Rectal smooth muscle tissue (tissue), 1 donor: ENCODE measurements around the gene TBC1D1.

Experiments used
- H3K27ac ChIP-seq: one replicate; pipeline ENCODE4 v1.7.0; 2013; ENCODE audit warnings: low read depth, low read length, inconsistent platforms
- H3K27me3 ChIP-seq: one replicate; pipeline ENCODE4 v1.7.0; 2013; ENCODE audit warnings: low read length; ENCODE audit not compliant: control insufficient read depth, insufficient read depth
- H3K36me3 ChIP-seq: one replicate; pipeline ENCODE4 v1.7.0; 2013; ENCODE audit warnings: low read length; ENCODE audit not compliant: control insufficient read depth, insufficient read depth
- H3K4me1 ChIP-seq: one replicate; pipeline ENCODE4 v1.7.0; 2013; ENCODE audit warnings: low read length; ENCODE audit not compliant: control insufficient read depth, insufficient read depth
- H3K4me3 ChIP-seq: one replicate; pipeline ENCODE4 v1.7.0; 2013; ENCODE audit warnings: low read length
- H3K9ac ChIP-seq: one replicate; pipeline ENCODE4 v1.7.0; 2013; ENCODE audit warnings: low read length

TBC1D1 gene

GRCh38 chr4:38105475-38106220, 214.8 kb downstream of the TBC1D1 start:
- H3K4me3 ChIP-seq, result no peak overlapping the region
- no peaks in the 10 kb centered on the region for H3K27me3 ChIP-seq
- H3K27ac ChIP-seq, result no peak overlapping the region
- peaks cover 11% of the 10 kb centered on the region for H3K36me3 ChIP-seq
- H3K4me1 ChIP-seq, result no peaks in the 10 kb centered on the region
- no peak overlapping the region for H3K9ac ChIP-seq

GRCh38 chr4:38106311-38106710, 215.4 kb downstream of the TBC1D1 start:
- H3K27ac ChIP-seq, result no peak overlapping the region
- no peaks in the 10 kb centered on the region for H3K27me3 ChIP-seq
- no peak overlapping the region for H3K9ac ChIP-seq
- H3K36me3 ChIP-seq, result peaks cover 11% of the 10 kb centered on the region
- no peaks in the 10 kb centered on the region for H3K4me1 ChIP-seq
- no peak overlapping the region for H3K4me3 ChIP-seq

GRCh38 chr4:38106886-38107514, 216.1 kb downstream of the TBC1D1 start:
- H3K27me3 ChIP-seq, result no peaks in the 10 kb centered on the region
- H3K36me3 ChIP-seq, result peaks cover 7% of the 10 kb centered on the region
- no peaks in the 10 kb centered on the region for H3K4me1 ChIP-seq
- H3K9ac ChIP-seq, result no peak overlapping the region
- H3K27ac ChIP-seq, result no peak overlapping the region
- H3K4me3 ChIP-seq, result no peak overlapping the region

- H3K36me3 ChIP-seq, result peaks cover 7% of the 10 kb centered on the region
- H3K27ac ChIP-seq, result no peak overlapping the region
- no peaks in the 10 kb centered on the region for H3K4me1 ChIP-seq
- H3K4me3 ChIP-seq, result no peak overlapping the region
- no peak overlapping the region for H3K9ac ChIP-seq
- H3K27me3 ChIP-seq, result no peaks in the 10 kb centered on the region
These were observed 216.9 kb downstream of the TBC1D1 start for GRCh38 chr4:38107818-38108217.

- peaks cover 6% of the 10 kb centered on the region for H3K36me3 ChIP-seq
- H3K4me1 ChIP-seq, result peaks cover 4% of the 10 kb centered on the region
- no peaks in the 10 kb centered on the region for H3K27me3 ChIP-seq
- no peak overlapping the region for H3K4me3 ChIP-seq
- no peak overlapping the region for H3K27ac ChIP-seq
- no peak overlapping the region for H3K9ac ChIP-seq
These were observed 218.5 kb downstream of the TBC1D1 start for GRCh38 chr4:38109370-38109769.

GRCh38 chr4:38109896-38110295, 219.0 kb downstream of the TBC1D1 start:
- H3K36me3 ChIP-seq, result peaks cover 5% of the 10 kb centered on the region
- H3K27me3 ChIP-seq, result no peaks in the 10 kb centered on the region
- peaks cover 4% of the 10 kb centered on the region for H3K4me1 ChIP-seq
- no peak overlapping the region for H3K4me3 ChIP-seq
- H3K27ac ChIP-seq, result no peak overlapping the region
- no peak overlapping the region for H3K9ac ChIP-seq

GRCh38 chr4:38111024-38111423, 220.1 kb downstream of the TBC1D1 start:
- H3K27ac ChIP-seq, result no peak overlapping the region
- H3K4me3 ChIP-seq, result no peak overlapping the region
- no peak overlapping the region for H3K9ac ChIP-seq
- peaks cover 4% of the 10 kb centered on the region for H3K4me1 ChIP-seq
- H3K36me3 ChIP-seq, result peaks cover 2% of the 10 kb centered on the region
- H3K27me3 ChIP-seq, result no peaks in the 10 kb centered on the region

- H3K36me3 ChIP-seq, result peaks cover 2% of the 10 kb centered on the region
- H3K27ac ChIP-seq, result no peak overlapping the region
- H3K4me3 ChIP-seq, result no peak overlapping the region
- no peaks in the 10 kb centered on the region for H3K27me3 ChIP-seq
- peaks cover 4% of the 10 kb centered on the region for H3K4me1 ChIP-seq
- H3K9ac ChIP-seq, result no peak overlapping the region
These were observed 220.8 kb downstream of the TBC1D1 start for GRCh38 chr4:38111717-38112116.

- Histone ChIP-seq H3K36me3 (peaks cover 2% of the 10 kb centered on the region), H3K9ac (no peak overlapping the region), H3K4me1 (peaks cover 4% of the 10 kb centered on the region), H3K27me3 (no peaks in the 10 kb centered on the region), H3K4me3 (no peak overlapping the region), H3K27ac (no peak overlapping the region)
These were observed 222.2 kb downstream of the TBC1D1 start for GRCh38 chr4:38113132-38113531.

- Histone ChIP-seq H3K27ac (no peak overlapping the region), H3K4me1 (peaks cover 4% of the 10 kb centered on the region), H3K9ac (no peak overlapping the region), H3K4me3 (no peak overlapping the region), H3K27me3 (no peaks in the 10 kb centered on the region), H3K36me3 (peaks cover 5% of the 10 kb centered on the region)
These were observed 222.7 kb downstream of the TBC1D1 start for GRCh38 chr4:38113551-38113950.

- no peak overlapping the region for H3K4me3 ChIP-seq
- no peak overlapping the region for H3K9ac ChIP-seq
- H3K4me1 ChIP-seq, result peaks cover 5% of the 10 kb centered on the region
- H3K36me3 ChIP-seq, result peaks cover 5% of the 10 kb centered on the region
- peak overlapping the region; percentile 33 for H3K27ac ChIP-seq
- H3K27me3 ChIP-seq, result no peaks in the 10 kb centered on the region
These were observed 223.7 kb downstream of the TBC1D1 start for GRCh38 chr4:38114386-38115150.

GRCh38 chr4:38115601-38116000, 224.7 kb downstream of the TBC1D1 start:
- H3K4me3 ChIP-seq, result no peak overlapping the region
- H3K9ac ChIP-seq, result no peak overlapping the region
- no peak overlapping the region for H3K27ac ChIP-seq
- H3K36me3 ChIP-seq, result peaks cover 5% of the 10 kb centered on the region
- H3K4me1 ChIP-seq, result peaks cover 12% of the 10 kb centered on the region
- no peaks in the 10 kb centered on the region for H3K27me3 ChIP-seq
